ENCODE data around the gene SLC9A1.
"Not testable (repeated sequence)": the region's sequence is repeated elsewhere in the genome, so short reads cannot be mapped to it uniquely, and the experiment has no call there.

The SLC9A1 gene

DNA sequence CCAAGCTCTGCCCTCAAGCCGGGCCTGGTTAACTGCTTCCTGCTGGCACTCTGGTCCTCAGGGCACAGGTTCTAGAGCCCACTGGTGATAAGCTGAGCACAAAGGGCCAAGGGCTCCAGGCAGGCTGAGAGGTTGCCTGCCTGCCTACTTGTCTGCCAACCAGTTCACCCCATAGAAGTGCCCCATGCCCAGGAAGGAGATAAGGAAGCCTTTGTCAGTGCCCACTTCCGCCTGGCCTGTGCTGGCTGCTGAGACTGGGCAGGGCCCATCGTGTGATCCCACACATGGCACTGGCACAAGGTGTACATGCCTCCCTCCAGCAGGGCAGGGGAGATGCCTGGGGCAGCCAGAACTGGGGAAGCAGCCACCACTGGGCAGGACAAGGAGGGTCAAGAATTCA lies 24.1 kb downstream of the SLC9A1 start:
- DNase-seq: no peak

DNA sequence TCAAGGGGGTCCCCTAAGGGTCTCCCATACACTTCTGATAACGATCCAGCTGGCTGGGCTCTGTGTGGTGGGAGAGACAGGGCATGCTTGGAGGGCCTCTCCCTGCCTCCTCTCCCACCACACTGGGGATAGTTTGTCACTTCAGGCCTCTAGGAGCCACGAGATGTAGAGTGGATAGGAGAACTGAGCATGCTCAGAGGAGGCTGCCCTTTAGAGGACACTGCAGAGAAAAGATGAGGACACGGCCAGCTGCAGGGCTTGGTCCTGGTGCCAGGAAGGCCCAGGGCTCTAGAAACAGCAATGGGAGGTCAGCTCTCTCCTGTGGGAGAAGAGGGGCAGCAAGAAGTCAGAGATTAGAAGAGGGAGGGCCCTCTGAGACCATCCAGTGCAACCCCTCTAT lies 25.7 kb downstream of the SLC9A1 start:
- no peak for DNase-seq

DNA sequence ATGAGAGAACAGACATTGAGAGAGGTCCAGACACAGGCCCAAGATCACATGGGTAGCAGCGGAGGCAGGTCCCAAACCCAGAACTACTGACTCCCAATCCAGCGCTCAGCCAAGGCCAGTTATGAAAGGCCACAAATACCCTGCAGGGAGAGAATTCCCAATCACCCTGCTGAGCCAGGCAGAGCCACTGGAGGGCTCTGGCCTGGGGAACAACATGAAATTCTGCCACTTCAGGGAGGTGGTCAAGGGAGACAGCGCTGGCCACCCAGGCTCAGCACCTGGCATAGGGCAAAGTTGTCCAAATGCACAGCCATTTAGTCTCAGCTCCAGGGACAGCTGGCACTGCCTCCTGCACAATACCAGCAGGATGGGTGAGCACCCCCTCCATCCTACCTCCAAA lies 27.5 kb downstream of the SLC9A1 start:
- DNase-seq: no peak

DNA sequence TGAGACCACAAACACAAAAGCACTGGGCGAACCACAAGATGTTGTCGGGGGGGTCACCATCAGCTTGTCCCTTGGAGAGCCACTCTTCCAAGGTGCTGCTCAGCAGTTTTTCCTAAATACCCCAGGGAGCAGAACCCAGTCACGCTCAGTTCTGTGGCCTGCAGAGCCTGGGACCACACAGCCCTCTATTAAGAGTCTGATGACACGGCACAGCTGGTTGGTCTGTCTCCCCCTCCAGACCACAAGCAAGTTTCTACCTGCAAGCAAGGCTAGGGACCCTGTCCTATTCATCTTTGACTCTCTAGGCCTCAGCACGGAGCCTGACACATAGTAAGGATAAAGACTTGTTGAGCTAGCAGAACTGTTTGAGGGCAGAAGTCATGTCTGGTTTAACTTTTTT lies 28.5 kb downstream of the SLC9A1 start:
- DNase-seq: no peak

DNA sequence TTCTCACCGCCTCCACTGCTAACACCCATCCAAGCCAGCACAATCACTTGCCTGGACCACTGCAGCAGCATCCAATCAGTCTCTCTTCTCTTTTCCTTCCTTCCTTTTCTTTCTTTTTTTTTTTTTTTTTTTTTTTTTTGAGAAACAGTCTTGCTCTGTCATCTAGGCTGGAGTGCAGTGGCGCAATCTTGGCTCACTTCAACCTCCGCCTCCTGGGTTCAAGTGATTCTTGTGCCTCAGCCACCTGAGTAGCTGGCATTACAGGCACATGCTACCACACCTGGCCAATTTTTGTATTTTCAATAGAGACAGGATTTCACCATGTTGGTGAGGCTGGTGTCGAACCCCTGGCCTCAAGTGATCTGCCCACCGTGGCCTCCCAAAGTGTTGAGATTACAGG lies 29.8 kb downstream of the SLC9A1 start:
- not testable (repeated sequence) for DNase-seq

DNA sequence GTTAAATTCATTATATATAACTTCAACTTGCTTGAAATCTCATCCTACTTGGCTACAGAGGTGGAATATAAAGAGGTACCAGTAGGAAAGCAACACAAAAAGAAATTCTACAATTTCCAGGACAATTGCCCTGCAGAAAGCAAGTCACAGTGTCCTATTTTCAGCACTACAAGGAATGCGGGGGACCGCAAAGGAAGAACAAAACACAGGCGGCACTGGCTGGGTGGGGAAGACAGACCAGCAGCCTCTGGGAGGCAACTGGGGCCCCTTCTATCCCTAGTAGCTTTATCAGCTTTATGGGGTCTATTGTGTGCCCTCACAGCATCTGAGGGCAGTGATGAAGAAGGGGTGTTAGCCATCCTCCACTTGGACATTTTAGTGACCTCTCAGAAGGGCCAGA lies 30.5 kb downstream of the SLC9A1 start:
- DNase-seq: no peak

GRCh38 chr1:27122652-27123051 lies 32.3 kb downstream of the SLC9A1 start:
- DNase-seq: peak in 1 of 2 experiments; percentile 48

GRCh38 chr1:27120854-27121253 lies 34.1 kb downstream of the SLC9A1 start:
- no peak for DNase-seq

GRCh38 chr1:27118440-27118689 lies 36.6 kb downstream of the SLC9A1 start:
- DNase-seq: no peak

DNA sequence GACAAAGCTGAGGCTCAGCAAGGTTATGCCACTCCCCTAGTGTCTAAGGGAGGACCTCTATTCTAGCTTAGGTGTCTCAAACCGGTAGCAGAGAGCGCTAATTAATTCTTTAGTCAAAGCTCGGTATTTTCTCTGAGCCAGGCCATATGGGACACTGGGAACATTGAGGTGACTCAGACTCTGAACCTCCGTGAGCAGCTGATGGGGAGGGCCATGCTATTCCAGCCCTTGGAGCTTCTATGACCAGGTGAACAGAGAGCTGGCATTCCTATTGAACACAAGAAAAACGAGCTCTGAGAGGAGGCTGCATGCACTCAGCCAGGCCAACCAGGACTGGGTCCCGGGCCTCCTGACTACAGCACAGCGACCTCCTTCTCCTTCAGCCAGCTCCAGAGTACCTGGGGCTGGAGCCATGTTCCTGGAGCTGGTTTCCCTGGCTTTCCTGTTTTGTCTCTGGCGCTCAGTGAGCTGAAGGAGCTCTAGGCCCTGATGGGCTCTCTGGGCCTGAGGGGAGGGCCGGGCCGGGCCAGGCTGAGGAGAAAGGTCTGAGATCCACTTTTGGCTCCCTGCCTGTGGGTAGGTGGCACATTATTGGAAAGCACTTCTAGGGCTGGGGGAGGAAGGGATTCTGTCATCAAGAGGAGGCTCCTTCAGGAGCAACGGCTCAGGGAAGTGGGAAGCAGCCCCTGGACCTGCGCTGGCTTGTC lies 37.0 kb downstream of the SLC9A1 start:
- peak in 1 of 2 experiments; percentile 47 for DNase-seq

DNA sequence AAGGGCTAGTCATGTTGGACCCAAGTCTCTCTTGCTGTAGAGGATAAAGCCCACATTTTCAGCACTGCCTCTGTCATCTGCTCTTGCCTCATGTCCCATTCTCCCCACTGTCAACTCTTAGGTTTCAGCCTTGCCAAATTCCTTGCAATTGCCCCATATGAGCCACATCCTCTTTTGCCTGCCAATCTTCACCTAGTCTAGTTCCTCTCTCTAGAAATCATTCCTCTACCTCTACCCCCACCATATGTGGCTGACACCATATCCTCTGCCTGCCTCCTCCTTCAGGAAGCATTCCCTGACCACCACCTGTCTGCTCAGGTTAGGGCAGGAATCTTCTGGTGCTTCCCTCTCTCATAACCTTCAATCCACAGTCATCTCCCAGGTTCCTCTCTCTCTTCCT lies 38.2 kb downstream of the SLC9A1 start:
- no peak for DNase-seq

- peak in 1 of 2 experiments; percentile 38 for DNase-seq
Observed at GRCh38 chr1:27116232-27116631, 38.7 kb downstream of the SLC9A1 start.

DNA sequence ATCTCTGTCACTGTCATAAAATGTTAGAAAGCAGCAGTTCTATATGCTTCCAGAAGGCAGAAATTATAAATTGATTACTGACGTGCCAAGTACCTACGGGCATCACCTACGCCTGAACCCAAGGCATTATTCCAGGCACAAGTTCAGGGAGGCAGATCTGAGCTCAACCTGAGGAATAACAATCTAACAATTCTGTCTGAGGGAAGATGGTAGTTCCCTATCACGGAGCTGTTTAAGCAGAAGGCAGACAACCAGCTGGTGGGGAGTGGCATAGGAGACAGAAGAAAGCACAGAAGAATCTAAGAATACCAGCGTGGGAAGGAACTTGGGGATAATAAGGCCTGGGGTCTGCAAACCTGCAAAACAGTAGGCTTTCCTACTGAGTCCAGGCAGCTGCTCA lies 40.4 kb downstream of the SLC9A1 start:
- DNase-seq: no peak

- no peak for DNase-seq
Observed at GRCh38 chr1:27113861-27114260, 41.1 kb downstream of the SLC9A1 start.

GRCh38 chr1:27111626-27112573 lies 43.0 kb downstream of the SLC9A1 start:
- DNase-seq: peak in 1 of 2 experiments; percentile 27

GRCh38 chr1:27109103-27109822 lies 45.7 kb downstream of the SLC9A1 start:
- DNase-seq: peak in 1 of 2 experiments; percentile 9

GRCh38 chr1:27108588-27108987 lies 46.3 kb downstream of the SLC9A1 start:
- no peak for DNase-seq

GRCh38 chr1:27106561-27107323 lies 48.2 kb downstream of the SLC9A1 start:
- no peak for DNase-seq

- DNase-seq: no peak
Observed at GRCh38 chr1:27105018-27105417, 49.9 kb downstream of the SLC9A1 start.

DNA sequence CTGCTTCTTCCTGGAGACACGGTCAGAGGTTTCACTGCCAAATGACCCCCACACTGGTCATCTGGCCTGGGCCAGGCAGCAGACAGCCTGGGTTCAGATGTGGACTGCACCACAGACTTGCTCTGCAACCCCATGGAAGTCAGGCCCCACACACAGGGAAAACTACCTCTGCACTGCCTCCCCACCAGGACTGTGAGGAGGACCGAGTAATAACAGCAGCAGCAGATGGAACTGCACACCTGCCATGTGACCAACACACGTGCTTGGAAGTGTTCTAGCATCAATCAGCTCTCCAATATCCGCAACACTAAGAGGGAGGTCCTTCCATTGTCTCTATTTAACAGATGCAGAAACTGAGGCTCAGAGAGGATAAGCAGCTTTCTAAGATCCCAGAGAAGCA lies 51.4 kb downstream of the SLC9A1 start:
- no peak for DNase-seq

DNA sequence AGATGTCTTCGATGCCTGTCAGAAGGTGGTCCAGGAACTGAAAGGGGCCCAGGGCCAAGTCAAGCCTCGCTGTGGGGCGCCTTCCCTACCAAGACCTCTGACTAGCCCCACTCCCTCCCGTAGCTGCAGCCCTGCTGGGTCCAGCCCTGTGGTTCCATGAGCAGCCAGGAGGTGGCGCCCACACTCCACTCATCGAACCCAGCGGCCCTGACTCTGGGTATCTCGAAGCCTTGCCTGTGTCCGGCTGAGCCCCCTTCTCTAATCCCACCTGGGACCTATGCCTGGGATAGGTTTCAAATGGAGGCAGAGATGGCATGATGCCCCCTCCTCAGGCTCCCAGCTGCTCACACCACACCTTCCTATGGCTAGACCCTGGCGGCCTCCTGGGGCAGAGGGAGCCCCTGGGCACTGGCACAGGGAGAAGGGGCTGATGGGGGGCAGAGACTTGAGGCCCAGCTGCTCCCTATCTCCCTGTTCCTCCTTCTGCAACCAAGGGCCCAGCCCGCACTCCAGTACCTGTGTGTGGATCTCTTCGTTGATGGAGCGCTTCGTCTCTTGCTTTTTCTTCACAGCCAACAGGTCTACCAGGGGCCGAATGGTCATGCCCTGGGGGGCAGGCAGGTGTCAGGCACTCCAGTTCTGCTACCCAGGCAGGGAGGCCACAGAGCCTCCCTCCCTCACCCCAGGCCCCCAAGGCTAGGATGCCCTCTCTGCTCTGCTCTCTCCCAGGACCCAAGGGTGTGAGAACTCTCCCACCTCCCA lies 52.0 kb downstream of the SLC9A1 start:
- DNase-seq: peak; percentile 31 to 79

DNA sequence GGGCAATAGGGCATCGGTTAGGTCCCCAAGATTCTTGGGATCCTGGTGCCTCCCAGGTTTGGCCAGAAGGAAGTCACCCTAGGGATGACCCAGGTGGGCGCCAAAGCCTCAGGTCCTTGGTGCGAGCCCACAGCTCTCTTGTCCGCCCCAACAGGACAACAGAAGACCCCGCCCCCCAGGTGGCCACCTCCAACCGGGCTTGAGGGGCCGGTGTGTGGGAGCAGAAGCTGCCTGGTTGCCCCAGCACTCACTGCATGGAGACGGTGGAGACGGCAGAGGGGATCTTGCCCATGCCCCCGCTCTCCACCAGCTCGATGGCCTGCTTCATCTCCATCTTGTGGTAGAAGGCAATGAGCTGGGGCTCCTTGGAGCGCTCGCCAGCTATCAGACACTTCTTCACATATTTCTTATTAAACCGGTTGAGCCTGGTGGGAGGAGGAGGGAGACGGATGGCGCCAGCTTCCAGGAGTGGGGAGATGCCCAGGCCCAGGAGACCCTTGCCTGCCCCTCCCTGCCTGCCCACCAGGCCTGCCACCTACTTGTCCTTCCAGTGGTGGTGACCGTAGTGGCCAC lies 52.7 kb downstream of the SLC9A1 start:
- no peak for DNase-seq
